CD4-positive, alpha-beta T cell (primary cell): ENCODE measurements around the gene KLHL11. TPM values are rescaled to one million over a fixed set of nuclear protein-coding genes. Genes with fewer than 3 reads are reported as not detected.
"Not testable (repeated sequence)": the region's sequence is repeated elsewhere in the genome, so short reads cannot be mapped to it uniquely, and the experiment has no call there.

Experiments
- ATAC-seq: fragments of 200-7000 bp; cut with Tn5 transposase; one replicate; pipeline ENCODE4 v1.10.0; 2022; ENCODE audit warnings: mild to moderate bottlenecking; ENCODE audit not compliant: poor library complexity
- CTCF ChIA-PET: fragments of 350-600 bp; sonication (Branson Sonifier 250); formaldehyde crosslinking; loops from one replicate; lab custom pipeline; 2021; ENCODE audit warnings: antibody characterized with exemption, inconsistent platforms; lab: Charles Lee
- POLR2A ChIA-PET: fragments of 350-600 bp; sonication (Branson Sonifier 250); formaldehyde crosslinking; loops from one replicate; lab custom pipeline; 2021; ENCODE audit warnings: antibody characterized with exemption, inconsistent platforms; lab: Charles Lee
- DNase-seq, 14 experiments: peaks; one replicate each; pipeline ENCODE4 v3.0.0-alpha.2; 2013 to 2020; ENCODE audit warnings: mixed read lengths in 2 of 14
- H3K27ac ChIP-seq, 2 donors: one replicate each; pipeline versions ENCODE4 v1.5.1 to v1.7.0; 2013; ENCODE audit warnings: low read length in 2 of 2, low read depth in 1 of 2, mild to moderate bottlenecking in 1 of 2
- H3K27me3 ChIP-seq, 2 experiments: 1 replicate in 1 of 2; 2 replicates in 1 of 2; pipeline versions ENCODE4 v1.6.1 to v1.7.0; 2013; ENCODE audit warnings: low read length in 2 of 2, control low read depth in 1 of 2, mild to moderate bottlenecking in 1 of 2, moderate library complexity in 1 of 2; ENCODE audit not compliant: insufficient read depth in 2 of 2, control insufficient read depth in 1 of 2
- H3K36me3 ChIP-seq: one replicate; pipeline ENCODE4 v1.6.1; 2013; ENCODE audit warnings: low read length, control low read depth; ENCODE audit not compliant: insufficient read depth
- H3K4me1 ChIP-seq: one replicate; pipeline ENCODE4 v1.6.1; 2013; ENCODE audit warnings: low read length, control low read depth; ENCODE audit not compliant: insufficient read depth
- H3K4me3 ChIP-seq: one replicate; pipeline ENCODE4 v1.5.1; 2013; ENCODE audit warnings: mild to moderate bottlenecking, low read length, moderate library complexity
- H3K9me3 ChIP-seq, 2 experiments: 1 replicate in 1 of 2; 2 replicates in 1 of 2; pipeline versions ENCODE4 v1.6.1 to v1.7.0; 2013; ENCODE audit warnings: low read length in 2 of 2, mild to moderate bottlenecking in 2 of 2, control low read depth in 1 of 2, moderate library complexity in 1 of 2; ENCODE audit not compliant: control insufficient read depth in 1 of 2, insufficient read depth in 1 of 2
- H3K27ac Mint-ChIP-seq: one replicate; pipeline ENCODE4 v1.8.0; 2020; ENCODE audit warnings: mixed read lengths
- H3K27me3 Mint-ChIP-seq: one replicate; pipeline ENCODE4 v1.8.0; 2021; ENCODE audit warnings: mixed read lengths
- H3K36me3 Mint-ChIP-seq: one replicate; pipeline ENCODE4 v1.8.0; 2021; ENCODE audit warnings: low read depth, mixed read lengths
- H3K4me1 Mint-ChIP-seq: one replicate; pipeline ENCODE4 v1.8.0; 2021; ENCODE audit warnings: low read depth, mixed read lengths
- H3K4me3 Mint-ChIP-seq: one replicate; pipeline ENCODE4 v1.8.0; 2020; ENCODE audit warnings: mild to moderate bottlenecking, mixed read lengths
- H3K9me3 Mint-ChIP-seq: one replicate; pipeline ENCODE4 v1.8.0; 2020; ENCODE audit warnings: mixed read lengths
- intact Hi-C, 2 experiments: fragments of 100-400 bp; cut with DNase I in 1 of 2; cut with micrococcal nuclease in 1 of 2; formaldehyde crosslinking; loops; one replicate each; pipeline versions ENCODE4 v1.15.1 to v1.9.0; 2023 to 2025; cut with DNase I, micrococcal nuclease
- total RNA-seq, 174 experiments: library from RNA in 2 of 174; stranded (reverse) in 2 of 174; gene quantifications; one replicate each; pipeline ENCODE4 v1.2.3 and lab custom pipeline; 2021 to 2026
- TF ChIP-seq, protein P1 (sequence below): fragments of 200-600 bp; IDR thresholded peaks from one replicate; pipeline ENCODE4 v1.8.0; 2022; ENCODE audit warnings: antibody characterized with exemption, mild to moderate bottlenecking

The KLHL11 gene
- total RNA-seq, 2 experiments from 2014 or later = 32.9 to 34.0 TPM

DNA sequence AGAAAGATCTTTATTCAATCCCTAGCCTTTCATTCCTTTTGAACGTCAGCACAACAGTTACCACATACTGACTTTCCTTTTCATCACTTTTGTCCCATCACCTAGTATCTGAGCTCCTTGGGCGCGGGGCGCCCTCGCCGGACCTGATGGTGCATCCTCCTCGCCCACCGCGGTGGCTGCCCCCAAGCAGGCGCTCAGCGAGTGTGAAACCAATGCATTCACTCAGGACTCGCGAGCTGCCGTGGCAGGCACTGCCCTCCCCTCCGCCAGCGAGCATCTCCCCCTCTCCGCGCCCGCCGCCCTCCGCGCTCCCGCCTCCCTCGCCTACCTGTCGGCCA is 756 bp downstream of the KLHL11 start:
- H3K36me3 ChIP-seq = peaks cover 12% of the 10 kb centered on the region
- ATAC-seq = no peak
- POLR2A ChIA-PET = interaction anchor here (0.7 to 3.8 kb wide), 13 partner anchors 8 to 175 kb away, joined by 3 to 20 read pairs (median 5); partner anchors contain the start of genes ACLY, EIF1, NT5C3B and ODAD4
- TF ChIP-seq, protein P1, sequence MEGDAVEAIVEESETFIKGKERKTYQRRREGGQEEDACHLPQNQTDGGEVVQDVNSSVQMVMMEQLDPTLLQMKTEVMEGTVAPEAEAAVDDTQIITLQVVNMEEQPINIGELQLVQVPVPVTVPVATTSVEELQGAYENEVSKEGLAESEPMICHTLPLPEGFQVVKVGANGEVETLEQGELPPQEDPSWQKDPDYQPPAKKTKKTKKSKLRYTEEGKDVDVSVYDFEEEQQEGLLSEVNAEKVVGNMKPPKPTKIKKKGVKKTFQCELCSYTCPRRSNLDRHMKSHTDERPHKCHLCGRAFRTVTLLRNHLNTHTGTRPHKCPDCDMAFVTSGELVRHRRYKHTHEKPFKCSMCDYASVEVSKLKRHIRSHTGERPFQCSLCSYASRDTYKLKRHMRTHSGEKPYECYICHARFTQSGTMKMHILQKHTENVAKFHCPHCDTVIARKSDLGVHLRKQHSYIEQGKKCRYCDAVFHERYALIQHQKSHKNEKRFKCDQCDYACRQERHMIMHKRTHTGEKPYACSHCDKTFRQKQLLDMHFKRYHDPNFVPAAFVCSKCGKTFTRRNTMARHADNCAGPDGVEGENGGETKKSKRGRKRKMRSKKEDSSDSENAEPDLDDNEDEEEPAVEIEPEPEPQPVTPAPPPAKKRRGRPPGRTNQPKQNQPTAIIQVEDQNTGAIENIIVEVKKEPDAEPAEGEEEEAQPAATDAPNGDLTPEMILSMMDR = no peak
- H3K4me1 ChIP-seq = peaks cover 48% of the 10 kb centered on the region
- H3K27ac ChIP-seq = peak overlapping the region; percentile 79 to 87
- DNase-seq = no peak
- CTCF ChIA-PET = interaction anchor here (1.0 to 3.0 kb wide), 3 partner anchors 53 to 202 kb away, joined by 3 to 15 read pairs (median 5); partner anchors contain the start of genes CNP and P3H4
- H3K4me3 ChIP-seq = peak overlapping the region; percentile 95
- H3K9me3 ChIP-seq = no peaks in the 10 kb centered on the region
- no peak overlapping the region for H3K4me3 Mint-ChIP-seq
- no peak overlapping the region for H3K27ac Mint-ChIP-seq
- H3K4me1 Mint-ChIP-seq = peaks cover 26% of the 10 kb centered on the region
- no peaks in the 10 kb centered on the region for H3K27me3 ChIP-seq
- H3K27me3 Mint-ChIP-seq = no peaks in the 10 kb centered on the region
- no peaks in the 10 kb centered on the region for H3K9me3 Mint-ChIP-seq
- H3K36me3 Mint-ChIP-seq = peaks cover 24% of the 10 kb centered on the region
- intact Hi-C loops = no loop called here

DNA sequence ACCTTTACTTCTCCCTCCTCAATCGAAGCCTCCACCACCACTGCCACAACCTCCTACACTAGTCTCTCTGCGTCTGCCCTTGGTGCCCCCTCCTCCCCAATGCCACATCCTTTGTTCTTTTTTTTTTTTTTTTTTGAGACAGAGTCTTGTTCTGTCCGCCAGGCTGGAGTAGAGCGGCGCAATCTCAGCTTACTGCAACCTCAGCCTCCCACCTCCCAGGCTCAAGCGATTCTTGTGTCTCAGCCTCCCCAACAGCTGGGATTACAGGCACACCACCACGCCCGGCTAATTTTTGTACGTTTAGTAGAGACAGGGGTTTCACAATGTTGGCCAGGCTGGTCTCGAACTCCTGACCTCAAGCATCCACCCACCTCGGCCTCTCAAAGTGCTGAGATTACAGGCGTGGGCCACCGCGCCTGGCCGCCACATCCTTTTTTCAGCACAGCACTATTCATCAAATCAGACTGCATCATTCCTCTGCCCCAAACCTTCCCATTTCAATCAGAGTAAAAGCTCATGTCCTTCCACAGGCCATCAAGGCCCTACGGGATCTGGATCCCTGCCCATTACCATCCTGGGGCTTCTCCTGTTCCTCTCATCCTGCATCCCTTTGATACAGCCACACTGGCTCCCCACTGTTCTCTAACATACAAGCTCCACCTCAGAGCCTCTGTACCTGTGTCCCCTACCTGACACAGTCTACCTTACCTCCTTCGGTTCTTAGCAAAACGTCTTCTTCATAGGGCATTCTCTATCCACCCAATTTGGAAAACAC is 2.0 kb downstream of the KLHL11 start:
- no peak overlapping the region for H3K4me3 Mint-ChIP-seq
- DNase-seq (peak in 8 of 14 experiments; percentile 2 to 60 (median 22)), ATAC-seq (peak; percentile 27)
- Histone ChIP-seq H3K27ac (no peak overlapping the region), H3K4me1 (peaks cover 48% of the 10 kb centered on the region), H3K9me3 (no peaks in the 10 kb centered on the region), H3K36me3 (peaks cover 8% of the 10 kb centered on the region), H3K27me3 (no peaks in the 10 kb centered on the region), H3K4me3 (peak overlapping the region; percentile 95)
- no peaks in the 10 kb centered on the region for H3K27me3 Mint-ChIP-seq
- intact Hi-C loops = no loop called here
- no peaks in the 10 kb centered on the region for H3K9me3 Mint-ChIP-seq
- TF ChIP-seq, protein P1 = no peak
- H3K27ac Mint-ChIP-seq = no peak overlapping the region
- POLR2A ChIA-PET = interaction anchor here (1.4 to 3.8 kb wide), 4 partner anchors 52 to 174 kb away, joined by 5 to 20 read pairs (median 12); partner anchors contain the start of genes ACLY, EIF1 and P3H4
- CTCF ChIA-PET = interaction anchor here (3.0 kb wide), 1 partner anchor 52 kb away, joined by 15 read pairs; the partner anchor contains the start of gene P3H4
- peaks cover 30% of the 10 kb centered on the region for H3K4me1 Mint-ChIP-seq
- peaks cover 12% of the 10 kb centered on the region for H3K36me3 Mint-ChIP-seq

DNA sequence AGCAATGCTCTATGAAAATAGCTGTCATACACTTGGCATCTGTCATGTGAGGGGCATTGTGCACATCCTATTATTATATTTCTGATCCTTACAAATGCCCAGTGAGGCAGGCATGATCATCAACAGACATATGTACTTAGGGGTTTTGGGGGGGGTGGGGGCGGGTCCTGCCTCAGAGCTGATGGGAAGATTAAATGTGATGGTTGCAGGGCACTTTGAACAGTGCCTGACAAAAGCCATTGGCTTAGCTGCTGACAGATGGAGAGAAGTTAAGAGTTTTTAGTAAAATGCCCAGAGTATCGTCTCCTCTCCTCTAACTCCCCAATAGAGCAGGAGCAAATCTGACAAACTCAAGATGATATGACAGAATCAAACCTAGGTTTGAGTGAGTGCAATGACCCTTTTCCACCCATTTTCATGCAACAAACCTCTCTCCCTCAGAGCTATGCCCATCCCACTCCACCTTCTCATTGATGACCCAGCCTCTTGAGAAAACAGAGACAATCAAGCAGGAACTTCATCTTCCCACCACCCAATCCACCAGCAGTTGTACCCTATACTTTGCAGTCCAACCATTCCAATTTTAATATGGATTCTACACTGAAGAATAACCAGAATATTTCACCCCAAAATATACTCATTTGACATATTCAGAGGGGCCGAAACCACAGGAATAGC is 4.8 kb downstream of the KLHL11 start:
- peaks cover 30% of the 10 kb centered on the region for H3K4me1 Mint-ChIP-seq
- Histone ChIP-seq H3K9me3 (no peaks in the 10 kb centered on the region), H3K27ac (no peak overlapping the region), H3K4me1 (peaks cover 49% of the 10 kb centered on the region), H3K27me3 (no peaks in the 10 kb centered on the region), H3K36me3 (no peaks in the 10 kb centered on the region), H3K4me3 (no peak overlapping the region)
- H3K4me3 Mint-ChIP-seq = peak overlapping the region; percentile 55
- no peak overlapping the region for H3K27ac Mint-ChIP-seq
- no peaks in the 10 kb centered on the region for H3K9me3 Mint-ChIP-seq
- intact Hi-C loops = no loop called here
- TF ChIP-seq, protein P1 = no peak
- CTCF ChIA-PET = interaction anchor here (0.6 kb wide), 1 partner anchor 1155 kb away, joined by 3 read pairs; no protein-coding TSS in a partner anchor
- H3K27me3 Mint-ChIP-seq = no peaks in the 10 kb centered on the region
- DNase-seq (no peak), ATAC-seq (no peak)
- POLR2A ChIA-PET = no interaction called here
- H3K36me3 Mint-ChIP-seq = peaks cover 7% of the 10 kb centered on the region

DNA sequence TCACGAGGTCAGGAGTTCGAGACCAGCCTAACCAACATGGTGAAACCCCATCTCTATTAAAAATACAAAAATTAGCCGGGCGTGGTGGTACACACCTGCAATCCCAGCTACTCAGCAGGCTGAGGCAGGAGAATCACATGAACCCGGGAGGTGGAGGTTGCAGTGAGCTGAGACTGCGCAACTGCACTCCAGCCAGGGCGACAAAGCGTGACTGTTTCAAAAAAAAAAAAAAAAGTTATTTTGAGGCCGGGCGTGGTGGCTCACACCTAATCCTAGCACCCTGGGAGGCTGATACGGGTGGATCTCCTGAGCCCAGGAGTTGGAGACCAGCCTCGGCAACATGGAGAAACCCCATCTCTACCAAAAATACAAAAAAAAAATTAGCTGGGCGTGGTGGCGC is 13.8 kb downstream of the KLHL11 start:
- intact Hi-C loops, H3K9me3 Mint-ChIP-seq, H3K4me3 ChIP-seq, H3K27me3 Mint-ChIP-seq, ATAC-seq, H3K4me3 Mint-ChIP-seq, CTCF ChIA-PET, H3K27ac Mint-ChIP-seq, DNase-seq, H3K27me3 ChIP-seq, H3K27ac ChIP-seq, H3K9me3 ChIP-seq, POLR2A ChIA-PET, H3K4me1 ChIP-seq: not testable (repeated sequence)
- Mint-ChIP-seq H3K4me1 (peaks cover 44% of the 10 kb centered on the region), H3K36me3 (peaks cover 69% of the 10 kb centered on the region)
- H3K36me3 ChIP-seq = peaks cover 28% of the 10 kb centered on the region
